AG04450 (cell line): ENCODE data around the gene TTC38. TPM values are rescaled to one million over a fixed set of nuclear protein-coding genes. Genes with fewer than 3 reads are reported as not detected.

Source experiments
- CTCF ChIA-PET: fragments of 300-600, 350-600 bp; formaldehyde crosslinking; extraction: SDS; loops from one replicate; lab custom pipeline; 2022; ENCODE audit warnings: antibody characterized with exemption, inconsistent platforms; lab: Charles Lee
- POLR2A ChIA-PET: fragments of 350-600 bp; formaldehyde crosslinking; extraction: SDS; loops from one replicate; lab custom pipeline; 2021; ENCODE audit warnings: antibody characterized with exemption, inconsistent platforms; lab: Yijun Ruan, JAX
- DNase-seq: peaks from one replicate; pipeline ENCODE4 v3.0.0-alpha.2; 2011; ENCODE audit warnings: low read depth, low spot score
- H3K27ac ChIP-seq: one replicate; pipeline ENCODE4 v1.5.1; 2012; ENCODE audit warnings: low read depth, low read length, control low read depth
- H3K27me3 ChIP-seq: one replicate; pipeline ENCODE4 v1.6.0; 2012; ENCODE audit warnings: low read length; ENCODE audit not compliant: control insufficient read depth, insufficient read depth
- H3K4me3 ChIP-seq: 2 replicates; pipeline ENCODE4 v1.5.1; 2011; ENCODE audit warnings: mild to moderate bottlenecking, low read depth, low read length, control low read depth
- H3K9me3 ChIP-seq: 2 replicates; pipeline ENCODE4 v1.5.1; 2012; ENCODE audit warnings: low read length; ENCODE audit not compliant: control insufficient read depth, insufficient read depth
- CTCF ChIP-seq: IDR thresholded peaks from 2 replicates; pipeline ENCODE4 v1.5.1; 2011; ENCODE audit warnings: low read depth, low read length, control low read depth, inconsistent platforms
- polyA plus RNA-seq: library from polyadenylated mRNA; depleted of rRNA; stranded (reverse); fragments of >200 nt; gene quantifications from 2 replicates; pipeline ENCODE4 v1.2.3, GENCODE V29; 2011

TTC38 gene
- polyA plus RNA-seq, 1 experiment = 23.7 TPM

GRCh38 chr22:46233231-46233630 is 34.6 kb upstream of the TTC38 start:
- no peak for TF ChIP-seq CTCF
- CTCF ChIA-PET = interaction anchor here (0.6 kb wide), 1 partner anchor 330 kb away, joined by 3 read pairs; no protein-coding TSS in a partner anchor
- DNase-seq = no peak
- Histone ChIP-seq H3K27me3 (no peaks in the 10 kb centered on the region), H3K9me3 (no peaks in the 10 kb centered on the region), H3K27ac (no peak overlapping the region), H3K4me3 (no peak overlapping the region)
- POLR2A ChIA-PET = no interaction called here

GRCh38 chr22:46234969-46235368 is 32.8 kb upstream of the TTC38 start:
- no peak overlapping the region for H3K4me3 ChIP-seq
- H3K27me3 ChIP-seq = no peaks in the 10 kb centered on the region
- CTCF ChIA-PET = no interaction called here
- no peak overlapping the region for H3K27ac ChIP-seq
- DNase-seq = no peak
- no peak for TF ChIP-seq CTCF
- no peaks in the 10 kb centered on the region for H3K9me3 ChIP-seq
- POLR2A ChIA-PET = no interaction called here

- DNase-seq = no peak
- H3K9me3 ChIP-seq = no peaks in the 10 kb centered on the region; the same call in 1 of the 2 replicates
- H3K4me3 ChIP-seq = no peak overlapping the region
- CTCF ChIA-PET = interaction anchor here (0.7 kb wide), 1 partner anchor 241 kb away, joined by 4 read pairs; no protein-coding TSS in a partner anchor
- TF ChIP-seq CTCF = no peak
- POLR2A ChIA-PET = no interaction called here
- H3K27me3 ChIP-seq = no peaks in the 10 kb centered on the region
- peak overlapping the region; percentile 31 for H3K27ac ChIP-seq
Observed at GRCh38 chr22:46237453-46238124, 30.2 kb upstream of the TTC38 start.

- Histone ChIP-seq H3K4me3 (no peak overlapping the region), H3K27ac (no peak overlapping the region), H3K27me3 (no peaks in the 10 kb centered on the region), H3K9me3 (no peaks in the 10 kb centered on the region; the same call in 1 of the 2 replicates)
- POLR2A ChIA-PET = no interaction called here
- CTCF ChIA-PET = no interaction called here
- no peak for DNase-seq
- TF ChIP-seq CTCF = no peak
Observed at GRCh38 chr22:46238541-46238940, 29.3 kb upstream of the TTC38 start.

GRCh38 chr22:46239261-46240048 is 28.4 kb upstream of the TTC38 start:
- H3K9me3 ChIP-seq = no peaks in the 10 kb centered on the region; the same call in 1 of the 2 replicates
- POLR2A ChIA-PET = no interaction called here
- no peak overlapping the region for H3K27ac ChIP-seq
- no peaks in the 10 kb centered on the region for H3K27me3 ChIP-seq
- no peak for DNase-seq
- H3K4me3 ChIP-seq = no peak overlapping the region
- CTCF ChIA-PET = no interaction called here
- TF ChIP-seq CTCF = no peak
